Neural crest cell (in vitro differentiated cells): ENCODE data around the gene MRPL45. TPM values are rescaled to one million over a fixed set of nuclear protein-coding genes. Genes with fewer than 3 reads are reported as not detected.
"Not testable (repeated sequence)": the region's sequence is repeated elsewhere in the genome, so short reads cannot be mapped to it uniquely, and the experiment has no call there.

Experiments used
- DNase-seq: peaks from one replicate; pipeline ENCODE4 v3.0.0; 2021; ENCODE audit warnings: low read depth, mixed read lengths, low spot score
- H3K27ac Mint-ChIP-seq: one replicate; pipeline ENCODE4 v1.8.0; 2021; ENCODE audit warnings: mild to moderate bottlenecking, mixed read lengths; ENCODE audit not compliant: unreplicated experiment
- H3K27me3 Mint-ChIP-seq: 2 replicates; pipeline ENCODE4 v1.8.0; 2021; ENCODE audit warnings: low read depth, mild to moderate bottlenecking, mixed read lengths
- H3K36me3 Mint-ChIP-seq: 2 replicates; pipeline ENCODE4 v1.8.0; 2021; ENCODE audit warnings: low read depth, mild to moderate bottlenecking, mixed read lengths
- H3K4me1 Mint-ChIP-seq: 2 replicates; pipeline ENCODE4 v1.8.0; 2021; ENCODE audit warnings: mixed read lengths
- H3K4me3 Mint-ChIP-seq: one replicate; pipeline ENCODE4 v1.8.0; 2021; ENCODE audit warnings: mild to moderate bottlenecking, mixed read lengths
- H3K9me3 Mint-ChIP-seq: 2 replicates; pipeline ENCODE4 v1.8.0; 2021; ENCODE audit warnings: mixed read lengths
- long read RNA-seq: library from polyadenylated mRNA; unstranded; transcript quantifications from one replicate; pipeline ENCODE4 v2.0.0, GENCODE V29; 2020
- total RNA-seq: library from RNA; stranded (reverse); gene quantifications from 2 replicates; pipeline ENCODE4 v1.2.1, GENCODE V29; 2021

Gene MRPL45
- 45.5 and 47.5 TPM in 2 replicates for total RNA-seq
- long read RNA-seq, transcript MRPL45-203 (8 exons, 1,705 nt), result major isoform, 192 of 209 reads
- long read RNA-seq, transcript MRPL45-204 (7 exons, 1,554 nt), result minor isoform, 6 of 209 reads
- long read RNA-seq, partial matches to known transcripts, result 0 of 209 reads
- long read RNA-seq, other reads (novel, unspliced or antisense), result 11 of 209 reads

GRCh38 chr17:38296834-38297517, at the start of gene MRPL45:
Gene MRPL45 (plus strand): TSS chr17:38297168. CDS start chr17:38297184, 16 bp downstream.
- Mint-ChIP-seq H3K4me1 (peaks cover 11% of the 10 kb centered on the region), H3K27ac (peak within 1 kb of the TSS; percentile 99), H3K4me3 (peak within 1 kb of the TSS; percentile 99)
- not testable (repeated sequence) for H3K27me3 Mint-ChIP-seq, H3K9me3 Mint-ChIP-seq, H3K36me3 Mint-ChIP-seq
- DNase-seq, result peak; percentile 95

- not testable (repeated sequence) for H3K27me3 Mint-ChIP-seq, H3K27ac Mint-ChIP-seq, H3K36me3 Mint-ChIP-seq, H3K4me3 Mint-ChIP-seq, DNase-seq, H3K9me3 Mint-ChIP-seq
- H3K4me1 Mint-ChIP-seq, result peaks cover 15% of the 10 kb centered on the region
Observed at GRCh38 chr17:38253191-38253590, 43.8 kb upstream of the MRPL45 start.

GRCh38 chr17:38254357-38254756, 42.6 kb upstream of the MRPL45 start:
- H3K4me3 Mint-ChIP-seq, H3K27me3 Mint-ChIP-seq, H3K9me3 Mint-ChIP-seq, H3K36me3 Mint-ChIP-seq, DNase-seq, H3K27ac Mint-ChIP-seq: not testable (repeated sequence)
- peaks cover 15% of the 10 kb centered on the region for H3K4me1 Mint-ChIP-seq

- not testable (repeated sequence) for H3K27me3 Mint-ChIP-seq, H3K4me3 Mint-ChIP-seq, H3K36me3 Mint-ChIP-seq, H3K27ac Mint-ChIP-seq, H3K9me3 Mint-ChIP-seq
- peak; percentile 76 for DNase-seq
- peaks cover 15% of the 10 kb centered on the region for H3K4me1 Mint-ChIP-seq
Observed at GRCh38 chr17:38257013-38257621, 39.9 kb upstream of the MRPL45 start.

- not testable (repeated sequence) for H3K27me3 Mint-ChIP-seq, H3K27ac Mint-ChIP-seq, DNase-seq, H3K4me1 Mint-ChIP-seq, H3K36me3 Mint-ChIP-seq, H3K9me3 Mint-ChIP-seq, H3K4me3 Mint-ChIP-seq
Observed at GRCh38 chr17:38265974-38266506, 30.9 kb upstream of the MRPL45 start.

GRCh38 chr17:38266571-38266970, 30.4 kb upstream of the MRPL45 start:
- not testable (repeated sequence) for H3K9me3 Mint-ChIP-seq, H3K36me3 Mint-ChIP-seq, H3K4me1 Mint-ChIP-seq, DNase-seq, H3K27ac Mint-ChIP-seq, H3K27me3 Mint-ChIP-seq, H3K4me3 Mint-ChIP-seq

- not testable (repeated sequence) for H3K36me3 Mint-ChIP-seq, H3K27me3 Mint-ChIP-seq, H3K4me1 Mint-ChIP-seq, H3K4me3 Mint-ChIP-seq, H3K27ac Mint-ChIP-seq, DNase-seq, H3K9me3 Mint-ChIP-seq
Observed at GRCh38 chr17:38268138-38268537, 28.8 kb upstream of the MRPL45 start.

- not testable (repeated sequence) for DNase-seq, H3K9me3 Mint-ChIP-seq, H3K27me3 Mint-ChIP-seq, H3K4me3 Mint-ChIP-seq, H3K27ac Mint-ChIP-seq, H3K36me3 Mint-ChIP-seq, H3K4me1 Mint-ChIP-seq
Observed at GRCh38 chr17:38269045-38269444, 27.9 kb upstream of the MRPL45 start.

GRCh38 chr17:38269552-38269951, 27.4 kb upstream of the MRPL45 start:
- H3K27ac Mint-ChIP-seq, H3K4me1 Mint-ChIP-seq, DNase-seq, H3K4me3 Mint-ChIP-seq, H3K27me3 Mint-ChIP-seq, H3K36me3 Mint-ChIP-seq, H3K9me3 Mint-ChIP-seq: not testable (repeated sequence)

GRCh38 chr17:38285994-38286393, 11.0 kb upstream of the MRPL45 start:
- not testable (repeated sequence) for H3K27me3 Mint-ChIP-seq, H3K9me3 Mint-ChIP-seq, H3K27ac Mint-ChIP-seq, H3K36me3 Mint-ChIP-seq, DNase-seq, H3K4me1 Mint-ChIP-seq, H3K4me3 Mint-ChIP-seq

GRCh38 chr17:38286501-38287091, 10.4 kb upstream of the MRPL45 start:
- H3K4me1 Mint-ChIP-seq, H3K27me3 Mint-ChIP-seq, DNase-seq, H3K4me3 Mint-ChIP-seq, H3K36me3 Mint-ChIP-seq, H3K9me3 Mint-ChIP-seq, H3K27ac Mint-ChIP-seq: not testable (repeated sequence)
